Measurements from ENCODE around the gene RAET1E.
"Not testable (repeated sequence)": the region's sequence is repeated elsewhere in the genome, so short reads cannot be mapped to it uniquely, and the experiment has no call there.

The RAET1E gene

GRCh38 chr6:149927025-149927424 is 29.1 kb upstream of the RAET1E start:
- DNase-seq (ENCODE audit: low read depth) = not testable (repeated sequence)

DNA sequence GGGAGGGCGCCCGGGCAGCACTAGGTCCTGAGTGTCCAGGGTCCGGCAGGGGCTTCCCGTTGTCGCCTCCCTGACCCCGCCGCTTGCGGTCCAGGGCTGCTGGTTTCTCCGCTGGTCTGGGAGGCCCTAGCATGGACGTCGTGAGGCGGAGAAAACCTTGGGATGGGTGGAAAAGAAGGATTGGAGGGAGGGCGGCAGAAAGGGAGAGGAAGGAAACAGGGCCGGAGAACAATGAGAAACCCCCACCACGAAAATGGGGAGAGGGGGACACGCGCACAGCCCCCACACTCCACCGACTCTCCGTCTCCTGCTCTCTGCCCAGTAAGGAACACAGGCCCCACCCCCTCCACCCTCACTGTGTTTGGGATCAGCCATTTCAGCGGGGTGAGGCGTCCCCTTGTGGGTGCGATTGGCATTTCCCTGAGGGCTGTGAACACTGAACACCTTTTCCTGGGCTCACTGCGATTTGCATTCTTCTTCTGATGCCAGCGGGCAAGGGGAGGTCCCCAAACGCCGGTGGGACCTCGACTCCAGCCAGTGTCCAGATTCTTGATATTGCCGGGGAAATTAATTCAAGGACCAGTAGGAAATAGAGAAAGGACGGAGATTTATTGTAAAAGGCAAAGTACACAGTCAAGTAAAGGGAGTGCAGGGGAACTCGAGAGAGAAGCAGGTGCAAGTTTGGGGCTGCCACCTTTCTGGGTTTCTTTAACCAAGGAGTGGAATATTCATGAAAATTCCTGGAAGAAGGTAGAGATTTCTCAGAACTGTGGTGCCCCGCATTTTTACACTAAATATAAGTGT is 28.3 kb upstream of the RAET1E start:
- DNase-seq (ENCODE audit: low read depth) = peak; percentile 74

- no peak for DNase-seq (ENCODE audit: low read depth)
These were observed 27.5 kb upstream of the RAET1E start for GRCh38 chr6:149925253-149925973.

GRCh38 chr6:149924933-149925252 is 27.0 kb upstream of the RAET1E start:
- DNase-seq (ENCODE audit: low read depth) = no peak

DNA sequence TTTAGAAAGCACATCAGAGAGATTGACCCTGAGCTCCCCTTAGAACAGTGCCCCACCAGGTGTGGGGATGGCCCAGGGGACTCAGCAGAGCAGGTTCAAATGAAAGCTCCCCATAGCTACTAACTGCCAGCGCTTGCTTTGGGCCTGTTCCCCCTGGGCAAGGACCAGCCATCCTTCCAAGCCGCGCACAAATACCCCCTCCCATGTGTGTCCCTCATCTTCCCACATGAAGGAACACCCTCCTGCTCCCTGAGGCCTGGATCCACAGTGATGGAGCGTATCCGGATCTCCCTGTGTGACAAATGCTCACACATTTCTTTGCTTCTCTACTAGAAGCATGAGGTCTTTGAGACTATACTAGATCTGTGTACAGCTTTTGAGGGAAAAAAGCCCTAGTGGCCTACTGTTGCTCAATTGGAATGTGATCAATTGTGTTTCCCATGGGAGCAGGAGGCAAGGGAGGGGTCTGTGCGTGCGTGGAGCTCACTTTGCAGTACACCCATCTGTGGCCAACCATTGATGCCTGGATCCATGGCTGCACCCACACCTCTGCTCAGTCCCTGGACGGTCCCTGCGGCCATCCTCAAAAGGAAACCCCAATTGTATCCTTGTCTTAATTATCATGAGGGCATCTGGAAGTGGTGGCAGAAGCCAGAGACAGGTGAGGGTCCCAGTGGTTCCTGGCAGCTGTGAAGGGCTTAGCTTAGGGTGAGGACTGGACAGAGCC is 26.5 kb upstream of the RAET1E start:
- DNase-seq (ENCODE audit: low read depth) = no peak

DNA sequence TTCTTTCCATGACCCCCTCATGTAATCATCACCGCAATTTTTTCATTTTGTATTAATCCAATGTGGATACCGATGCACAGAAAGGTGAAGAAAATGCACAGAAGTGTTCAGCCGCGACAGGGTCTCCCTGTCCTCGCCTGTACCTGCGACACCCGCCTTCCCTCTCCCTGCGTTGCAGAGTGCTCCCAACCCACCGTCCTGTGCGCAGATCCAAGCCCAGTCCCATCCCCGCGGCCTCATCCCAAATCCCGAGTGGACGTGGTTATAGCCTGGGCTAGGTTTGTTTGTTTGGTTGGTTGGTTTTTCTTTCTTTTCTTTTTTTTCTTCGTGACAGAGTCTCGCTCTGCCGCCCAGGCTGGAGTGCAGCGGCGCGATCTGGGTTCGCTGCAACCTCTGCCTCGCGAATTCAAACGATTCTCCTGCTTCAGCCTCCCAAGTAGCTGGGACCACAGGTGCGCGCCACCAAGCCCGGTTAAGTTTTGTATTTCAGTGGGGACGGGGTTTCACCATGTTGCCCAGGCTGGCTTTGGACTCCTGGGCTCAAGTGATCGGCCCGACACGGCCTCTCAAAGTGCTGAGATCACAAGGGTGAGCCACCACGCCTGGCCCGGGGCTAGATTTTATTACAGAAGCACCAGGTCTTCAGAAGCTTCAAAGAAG is 25.5 kb upstream of the RAET1E start:
- no peak for DNase-seq (ENCODE audit: low read depth)

GRCh38 chr6:149922642-149923326 is 24.9 kb upstream of the RAET1E start, which contains the start of gene RAET1G:
TSS of gene RAET1G (minus strand) at chr6:149923121. CDS start at chr6:149923010, 111 bp downstream.
- DNase-seq (ENCODE audit: low read depth) = peak; percentile 76

DNA sequence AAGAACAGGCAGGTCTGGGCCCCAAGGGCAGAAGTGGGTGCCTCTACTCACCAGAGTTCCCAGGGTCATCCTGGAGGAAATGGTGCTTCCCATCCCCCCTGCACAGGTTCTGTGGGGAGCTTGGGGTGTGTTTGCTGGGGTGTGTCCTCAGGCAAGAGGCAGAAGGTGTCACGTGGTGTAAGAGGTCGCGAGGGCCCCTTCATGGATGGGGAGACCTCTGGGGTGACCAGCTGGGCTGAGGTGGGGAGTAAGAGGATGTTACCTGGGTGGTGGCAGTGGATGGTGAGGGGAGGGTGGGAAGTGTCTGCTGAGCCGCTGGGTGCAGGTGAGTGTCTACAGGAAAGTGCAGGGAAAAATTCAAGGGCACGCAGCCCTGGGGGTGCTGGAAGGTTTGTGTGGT is 24.2 kb upstream of the RAET1E start:
- not testable (repeated sequence) for DNase-seq (ENCODE audit: low read depth)

GRCh38 chr6:149921361-149921760 is 23.4 kb upstream of the RAET1E start:
- DNase-seq (ENCODE audit: low read depth) = no peak

- no peak for DNase-seq (ENCODE audit: low read depth)
These were observed 21.9 kb upstream of the RAET1E start for GRCh38 chr6:149919834-149920225.

- DNase-seq (ENCODE audit: low read depth) = not testable (repeated sequence)
These were observed 21.4 kb upstream of the RAET1E start for GRCh38 chr6:149919126-149919833.

GRCh38 chr6:149918151-149918905 is 20.4 kb upstream of the RAET1E start:
- no peak for DNase-seq (ENCODE audit: low read depth)

DNA sequence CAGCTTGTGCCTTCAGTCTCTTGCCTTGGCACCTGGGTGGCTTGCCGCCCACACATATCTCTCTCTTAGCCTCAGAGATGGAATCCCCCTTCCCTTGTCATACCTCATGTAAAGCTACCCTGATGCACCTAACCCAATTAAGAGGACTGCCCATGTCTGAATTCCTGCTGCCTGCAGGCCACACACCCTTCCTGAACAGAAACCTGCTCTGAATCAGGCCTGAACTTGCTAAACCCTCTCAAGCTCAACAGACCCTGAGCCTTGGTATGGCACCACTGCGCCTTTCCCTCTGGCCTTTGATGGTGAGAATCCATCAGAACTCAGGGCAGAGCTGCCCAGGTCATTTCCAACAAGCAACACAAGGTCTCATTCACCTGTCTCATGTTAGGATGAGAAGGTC is 19.8 kb upstream of the RAET1E start:
- no peak for DNase-seq (ENCODE audit: low read depth)

DNA sequence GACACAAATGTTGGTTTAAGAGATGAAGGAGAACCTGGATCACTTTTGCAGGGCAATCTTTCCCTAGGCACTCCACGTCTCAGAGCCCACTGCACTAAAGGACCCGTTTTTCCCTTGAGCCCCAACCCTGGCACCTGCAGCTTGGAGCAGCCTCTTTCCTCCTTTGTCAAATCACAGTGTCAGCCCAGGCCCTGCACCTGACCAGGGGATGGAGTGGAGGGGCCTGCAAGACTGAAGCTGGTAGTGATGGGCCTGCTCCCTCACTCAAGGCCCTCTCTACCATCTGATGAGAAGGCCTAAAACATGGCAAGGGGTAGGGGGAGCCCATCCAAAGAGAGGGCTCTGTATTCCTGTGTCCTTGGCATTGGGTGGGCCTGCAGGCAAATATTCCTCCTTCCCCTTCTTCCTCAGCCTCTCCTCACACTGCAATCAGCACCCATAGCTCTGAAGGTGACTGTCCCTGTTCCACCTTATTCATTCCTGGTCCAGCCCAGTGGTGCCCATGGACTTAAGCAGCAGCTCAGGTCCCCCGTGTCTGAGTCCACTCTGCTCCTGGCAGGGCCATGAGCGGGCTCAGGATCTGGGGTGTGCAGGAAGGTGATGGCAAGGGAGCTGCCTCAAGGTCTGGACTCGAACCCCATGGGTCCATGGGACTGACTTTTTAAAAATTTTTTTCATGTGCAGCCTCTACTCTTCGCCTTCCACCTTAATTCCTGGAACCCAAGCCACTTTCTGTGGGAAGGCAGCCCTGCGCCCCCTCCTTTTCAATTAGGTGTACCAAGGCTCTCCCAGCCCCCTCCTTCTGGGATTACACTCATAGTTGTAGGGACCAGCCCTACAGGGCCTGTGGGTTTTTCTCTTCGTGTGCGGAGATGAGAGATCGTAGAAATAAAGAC is 18.3 kb upstream of the RAET1E start:
- DNase-seq (ENCODE audit: low read depth) = no peak

- no peak for DNase-seq (ENCODE audit: low read depth)
These were observed 15.8 kb upstream of the RAET1E start for GRCh38 chr6:149913540-149914240.

DNA sequence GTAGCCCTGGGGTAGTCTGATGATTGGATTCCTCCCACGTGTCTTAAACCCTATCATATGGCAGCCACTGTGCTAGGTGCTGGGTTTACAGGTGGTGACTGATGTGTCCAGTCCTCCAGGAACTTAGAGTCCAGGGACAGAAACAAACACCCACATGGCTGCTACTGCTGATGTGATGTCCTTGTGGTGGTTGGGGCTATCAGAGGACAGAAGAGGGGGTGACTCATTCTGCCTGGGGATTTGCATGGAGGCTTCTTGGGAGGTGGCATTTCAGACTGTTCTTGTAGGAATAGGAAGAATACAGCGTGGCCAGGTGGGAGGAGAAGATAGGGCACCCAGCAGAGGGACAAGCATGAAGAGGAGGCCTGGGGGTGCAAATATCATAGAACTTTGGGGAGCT is 15.2 kb upstream of the RAET1E start:
- no peak for DNase-seq (ENCODE audit: low read depth)

GRCh38 chr6:149912680-149913079 is 14.8 kb upstream of the RAET1E start:
- not testable (repeated sequence) for DNase-seq (ENCODE audit: low read depth)

DNA sequence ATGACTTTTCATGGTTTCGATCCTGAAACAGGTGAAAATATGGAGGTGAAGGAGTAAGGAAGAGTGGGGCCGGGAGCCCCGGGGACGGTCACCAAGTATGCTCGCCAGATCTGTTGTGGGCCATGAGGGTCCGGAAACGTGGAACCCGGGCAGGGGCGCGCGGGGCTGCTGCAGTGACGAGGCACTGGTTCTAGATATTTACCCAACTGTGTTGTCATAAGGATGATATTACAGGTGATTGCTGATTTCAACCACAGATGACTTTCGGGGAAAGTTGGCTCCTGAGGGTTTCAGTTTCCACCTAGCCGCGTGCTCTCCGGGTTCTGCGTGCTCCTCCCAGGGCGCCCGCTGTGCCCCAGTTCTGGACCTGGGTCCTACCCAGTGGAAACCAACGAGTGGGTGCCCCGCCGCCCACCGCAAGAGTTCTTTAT is 12.8 kb upstream of the RAET1E start:
- DNase-seq (ENCODE audit: low read depth) = no peak

Data from activated T-cell treated with anti-CD3 and anti-CD28 coated beads for 24 hours (primary cell).